Neuronal stem cell (in vitro differentiated cells): ENCODE results near the gene VCL.

Source experiments
- DNase-seq: peaks from one replicate; pipeline ENCODE4 v3.0.0-alpha.2; 2013; ENCODE audit warnings: low spot score
- H2AFZ ChIP-seq: one replicate; pipeline ENCODE4 v1.6.1; 2013; ENCODE audit warnings: mild to moderate bottlenecking, low read length, inconsistent platforms
- H2AK5ac ChIP-seq: 2 replicates; pipeline ENCODE4 v1.6.1; 2013; ENCODE audit warnings: low read depth, mild to moderate bottlenecking, inconsistent platforms, low read length, moderate library complexity, mixed read lengths
- H2BK120ac ChIP-seq: 2 replicates; pipeline ENCODE4 v1.6.1; 2013; ENCODE audit warnings: low read depth, mild to moderate bottlenecking, inconsistent platforms, low read length, moderate library complexity, mixed read lengths
- H2BK12ac ChIP-seq: one replicate; pipeline ENCODE4 v1.6.1; 2013; ENCODE audit warnings: low read length, inconsistent platforms
- H2BK15ac ChIP-seq: 2 replicates; pipeline ENCODE4 v1.6.1; 2013; ENCODE audit warnings: mild to moderate bottlenecking, low read length, inconsistent platforms, mixed read lengths
- H2BK5ac ChIP-seq: one replicate; pipeline ENCODE4 v1.6.1; 2013; ENCODE audit warnings: inconsistent platforms, mild to moderate bottlenecking, low read length, moderate library complexity
- H3K14ac ChIP-seq: one replicate; pipeline ENCODE4 v1.6.1; 2013; ENCODE audit warnings: low read length, inconsistent platforms
- H3K18ac ChIP-seq: 2 replicates; pipeline ENCODE4 v1.6.1; 2013; ENCODE audit warnings: low read length, inconsistent platforms
- H3K23ac ChIP-seq: 2 replicates; pipeline ENCODE4 v1.6.1; 2013; ENCODE audit warnings: low read depth, mild to moderate bottlenecking, mixed read lengths, low read length, inconsistent platforms; ENCODE audit not compliant: poor library complexity
- H3K27ac ChIP-seq: replicated peaks from 3 replicates; pipeline ENCODE4 v1.5.1; 2013; ENCODE audit warnings: low read length, inconsistent platforms
- H3K27me3 ChIP-seq, 3 experiments: 2 replicates each; pipeline ENCODE4 v1.6.1; 2013; ENCODE audit warnings: low read length in 3 of 3, mild to moderate bottlenecking in 2 of 3, inconsistent platforms in 1 of 3, low read depth in 1 of 3, mixed read lengths in 1 of 3, moderate library complexity in 1 of 3; ENCODE audit not compliant: control insufficient read depth in 3 of 3, insufficient read depth in 3 of 3
- H3K36me3 ChIP-seq, 2 donors: replicated peaks in 1 of 2; 2 replicates each; pipeline ENCODE4 v1.6.1; 2013; ENCODE audit warnings: low read length in 2 of 2; ENCODE audit not compliant: control insufficient read depth in 2 of 2, insufficient read depth in 2 of 2
- H3K4ac ChIP-seq: 2 replicates; pipeline ENCODE4 v1.6.1; 2013; ENCODE audit warnings: inconsistent platforms, mild to moderate bottlenecking, low read length, moderate library complexity
- H3K4me1 ChIP-seq, 2 donors: 1 replicate in 1 of 2; 2 replicates in 1 of 2; pipeline ENCODE4 v1.6.1; 2013; ENCODE audit warnings: low read length in 2 of 2, low read depth in 1 of 2; ENCODE audit not compliant: control insufficient read depth in 2 of 2, insufficient read depth in 1 of 2
- H3K4me2 ChIP-seq: one replicate; pipeline ENCODE4 v1.6.1; 2013; ENCODE audit warnings: mild to moderate bottlenecking, low read length, inconsistent platforms; ENCODE audit not compliant: insufficient read depth, poor library complexity, severe bottlenecking
- H3K4me3 ChIP-seq, 2 donors: 2 replicates each; pipeline ENCODE4 v1.5.1; 2013; ENCODE audit warnings: low read length in 2 of 2, mild to moderate bottlenecking in 2 of 2, inconsistent platforms in 1 of 2, moderate library complexity in 1 of 2
- H3K79me1 ChIP-seq: one replicate; pipeline ENCODE4 v1.6.1; 2013; ENCODE audit warnings: low read depth, mild to moderate bottlenecking, inconsistent platforms, low read length, moderate library complexity
- H3K9ac ChIP-seq: one replicate; pipeline ENCODE4 v1.6.1; 2013; ENCODE audit warnings: mild to moderate bottlenecking, low read depth, low read length, inconsistent platforms; ENCODE audit not compliant: poor library complexity
- H3K9me3 ChIP-seq, 2 donors: replicated peaks in 1 of 2; 2 replicates each; pipeline versions ENCODE3 to v1.6.1; 2013; ENCODE audit warnings: low read length in 2 of 2, mild to moderate bottlenecking in 2 of 2, inconsistent platforms in 1 of 2, low read depth in 1 of 2, mixed read lengths in 1 of 2, moderate library complexity in 1 of 2; ENCODE audit not compliant: control insufficient read depth in 2 of 2, insufficient read depth in 1 of 2
- H4K8ac ChIP-seq: one replicate; pipeline ENCODE4 v1.6.1; 2013; ENCODE audit warnings: low read depth, mild to moderate bottlenecking, inconsistent platforms, low read length, moderate library complexity
- H4K91ac ChIP-seq: one replicate; pipeline ENCODE4 v1.6.1; 2013; ENCODE audit warnings: low read length, low read depth, mild to moderate bottlenecking, inconsistent platforms; ENCODE audit not compliant: poor library complexity
- WGBS, 2 donors: extraction: QIAGEN DNeasy Blood & Tissue Kit; methylation state at CpG; one replicate each; pipeline ENCODE4 v1.1.7; 2013; ENCODE audit warnings: missing lambda C conversion rate in 2 of 2, mixed read lengths in 1 of 2; ENCODE audit not compliant: insufficient read length in 2 of 2, insufficient replicate concordance in 1 of 2; ENCODE audit errors: extremely low coverage in 2 of 2; 5-methylcytosine and 5-hydroxymethylcytosine counted together

VCL gene

DNA sequence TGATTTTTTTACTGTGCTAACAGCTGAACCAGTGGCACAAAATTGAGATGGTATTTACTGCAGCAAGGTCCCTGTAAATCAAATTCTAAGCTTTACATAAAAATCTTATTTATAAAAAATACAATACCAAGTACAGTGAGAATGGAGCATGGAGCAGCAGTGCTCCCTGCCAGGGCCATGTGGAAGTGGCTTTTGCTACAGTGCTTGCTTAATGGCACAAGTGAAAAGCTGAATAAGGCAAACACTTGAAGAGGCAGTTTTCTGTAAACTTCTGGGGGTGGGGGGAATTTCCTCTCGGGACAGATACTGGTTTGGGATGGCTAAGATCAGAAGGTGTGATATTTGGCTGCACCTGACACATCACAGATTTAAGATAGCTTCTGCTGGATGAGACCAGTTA, 125.2 kb downstream of the VCL start:
- Histone ChIP-seq H4K8ac (no peak overlapping the region), H3K9me3 (no peaks in the 10 kb centered on the region), H3K23ac (no peak overlapping the region), H3K18ac (no peak overlapping the region), H3K4me3 (no peak overlapping the region), H3K27ac (no peak overlapping the region), H3K4me2 (no peak overlapping the region), H3K4ac (no peak overlapping the region), H2BK5ac (no peak overlapping the region), H2AK5ac (no peak overlapping the region), H2BK120ac (no peak overlapping the region), H2BK12ac (no peak overlapping the region), H2BK15ac (no peak overlapping the region), H3K79me1 (peaks cover 3% of the 10 kb centered on the region), H3K27me3 (no peaks in the 10 kb centered on the region), H3K36me3 (peaks cover 26 to 99% of the 10 kb centered on the region in 2 donors), H4K91ac (no peak overlapping the region), H2AFZ (no peak overlapping the region), H3K9ac (no peak overlapping the region), H3K14ac (no peak overlapping the region), H3K4me1 (no peaks in the 10 kb centered on the region)
- WGBS, 2 donors: no CpG with 5 or more reads among the region's 1 CpG
- no peak for DNase-seq

DNA sequence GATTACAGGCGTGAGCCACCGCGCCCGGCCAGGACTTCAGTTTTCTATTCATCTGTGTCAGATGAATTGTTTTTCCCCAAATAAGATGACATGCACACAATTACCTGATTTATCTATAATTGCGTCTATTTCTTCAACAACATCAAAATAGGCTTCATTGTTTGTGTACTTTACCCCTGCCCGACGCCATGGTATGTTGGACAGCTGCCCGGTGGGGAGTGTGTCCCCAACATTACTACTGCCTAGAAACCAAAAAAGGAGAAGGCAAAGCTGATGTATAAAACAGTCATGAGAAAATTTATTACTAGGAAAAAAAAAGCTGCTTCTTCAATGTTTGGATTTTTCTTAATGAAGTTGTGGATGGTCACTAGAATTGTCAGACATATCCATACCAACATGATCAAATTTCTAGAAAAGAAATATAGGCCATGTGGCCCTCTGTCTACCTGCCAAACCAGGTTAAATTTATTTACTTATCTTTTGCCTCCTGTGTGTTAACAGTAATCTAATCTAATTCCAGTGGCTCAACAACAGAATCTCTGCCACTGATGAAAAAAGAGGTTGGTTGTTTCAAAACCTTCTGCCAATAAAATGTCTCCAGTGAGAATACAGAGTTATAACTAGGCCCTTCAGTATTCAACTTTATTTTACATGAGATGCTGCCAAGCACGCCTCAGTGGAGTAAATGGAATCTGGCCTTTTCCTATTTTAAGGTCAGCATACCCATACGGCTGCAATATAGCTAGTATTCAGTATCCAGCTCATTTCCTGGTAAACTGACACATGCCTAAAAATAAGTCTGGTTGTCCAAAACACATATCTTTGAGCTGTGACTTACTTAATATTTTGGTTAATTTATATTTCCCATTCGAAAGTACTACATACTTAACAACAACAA, 136.3 kb downstream of the VCL start:
- no peak overlapping the region for H3K4me2 ChIP-seq
- no peak overlapping the region for H3K27ac ChIP-seq
- H3K4me1 ChIP-seq: no peaks in the 10 kb centered on the region
- H2AK5ac ChIP-seq: no peak overlapping the region
- no peak overlapping the region for H3K14ac ChIP-seq
- H2BK120ac ChIP-seq: no peak overlapping the region
- no peaks in the 10 kb centered on the region for H3K79me1 ChIP-seq
- no peak for DNase-seq
- H3K36me3 ChIP-seq: peaks cover 19 to 94% of the 10 kb centered on the region in 2 donors
- H2BK12ac ChIP-seq: no peak overlapping the region
- H2BK15ac ChIP-seq: no peak overlapping the region
- H2BK5ac ChIP-seq: no peak overlapping the region
- H4K91ac ChIP-seq: no peak overlapping the region
- H3K18ac ChIP-seq: no peak overlapping the region
- no peak overlapping the region for H3K4ac ChIP-seq
- H3K9me3 ChIP-seq: no peaks in the 10 kb centered on the region
- no peak overlapping the region for H4K8ac ChIP-seq
- no peak overlapping the region for H3K23ac ChIP-seq
- H3K9ac ChIP-seq: no peak overlapping the region
- H3K4me3 ChIP-seq: no peak overlapping the region
- H3K27me3 ChIP-seq: no peaks in the 10 kb centered on the region
- H2AFZ ChIP-seq: no peak overlapping the region
- WGBS, 2 donors: no CpG with 5 or more reads among the region's 11 CpGs

DNA sequence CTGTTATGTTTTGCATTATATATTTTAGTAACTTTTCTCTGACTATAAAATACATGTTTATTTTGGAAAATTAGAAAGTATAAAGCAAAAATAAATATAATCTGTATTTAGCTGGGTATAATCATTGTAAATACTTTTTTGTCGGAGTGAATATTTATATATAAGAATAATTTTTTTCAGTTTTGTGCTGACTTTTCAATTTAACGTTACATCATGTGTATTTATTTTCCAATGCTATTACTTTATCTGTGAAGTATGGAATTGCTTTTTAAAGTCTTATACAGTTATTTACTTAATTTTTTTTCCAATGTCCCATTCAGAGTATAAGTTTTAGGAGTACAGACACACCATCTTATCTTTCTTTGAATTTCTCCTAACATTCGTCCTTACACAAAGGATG, 137.5 kb downstream of the VCL start:
- Histone ChIP-seq H3K23ac (no peak overlapping the region), H3K18ac (no peak overlapping the region), H3K79me1 (no peaks in the 10 kb centered on the region), H2AK5ac (no peak overlapping the region), H3K4me2 (no peak overlapping the region), H2BK15ac (no peak overlapping the region), H2BK5ac (no peak overlapping the region), H4K91ac (no peak overlapping the region), H3K4me1 (no peaks in the 10 kb centered on the region), H3K27me3 (no peaks in the 10 kb centered on the region), H3K9ac (no peak overlapping the region), H3K14ac (no peak overlapping the region), H3K9me3 (no peaks in the 10 kb centered on the region), H3K4me3 (no peak overlapping the region), H2BK12ac (no peak overlapping the region), H2BK120ac (no peak overlapping the region), H2AFZ (no peak overlapping the region), H3K4ac (no peak overlapping the region), H3K36me3 (peaks cover 17 to 88% of the 10 kb centered on the region in 2 donors), H3K27ac (no peak overlapping the region), H4K8ac (no peak overlapping the region)
- no peak for DNase-seq
- WGBS, 2 donors: no CpG with 5 or more reads among the region's 3 CpGs

DNA sequence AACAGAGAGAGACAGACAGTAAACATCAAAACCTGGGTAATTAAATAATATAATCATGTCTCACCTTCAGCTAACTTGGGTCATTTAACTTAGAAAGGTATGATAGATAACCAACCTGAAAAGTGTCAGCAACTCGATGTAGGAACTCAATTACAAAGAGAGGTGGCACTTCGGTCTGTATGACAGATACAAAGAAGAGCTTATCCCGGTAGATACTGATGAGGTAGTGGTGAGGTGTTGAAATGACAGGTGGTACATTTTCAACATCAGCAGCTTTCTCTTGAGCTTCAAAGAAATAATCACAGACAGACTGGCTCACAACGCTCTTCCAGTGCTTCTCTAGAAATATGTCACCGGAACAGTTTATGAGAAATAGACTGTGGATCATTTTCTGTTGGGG, 140.1 kb downstream of the VCL start:
- Histone ChIP-seq H2BK12ac (no peak overlapping the region), H3K79me1 (no peaks in the 10 kb centered on the region), H3K36me3 (peaks cover 12 to 74% of the 10 kb centered on the region in 2 donors), H2BK15ac (no peak overlapping the region), H3K23ac (no peak overlapping the region), H3K14ac (no peak overlapping the region), H3K4me2 (no peak overlapping the region), H4K91ac (no peak overlapping the region), H3K27me3 (no peaks in the 10 kb centered on the region), H4K8ac (no peak overlapping the region), H2BK5ac (no peak overlapping the region), H3K4me3 (no peak overlapping the region), H2BK120ac (no peak overlapping the region), H3K4me1 (no peaks in the 10 kb centered on the region), H2AFZ (no peak overlapping the region), H3K18ac (no peak overlapping the region), H3K9ac (no peak overlapping the region), H3K27ac (no peak overlapping the region), H2AK5ac (no peak overlapping the region), H3K9me3 (no peaks in the 10 kb centered on the region), H3K4ac (no peak overlapping the region)
- DNase-seq: no peak
- WGBS, 2 donors: no CpG with 5 or more reads among the region's 5 CpGs
